ENCODE measurements around the gene GLIPR2.

The GLIPR2 gene

DNA sequence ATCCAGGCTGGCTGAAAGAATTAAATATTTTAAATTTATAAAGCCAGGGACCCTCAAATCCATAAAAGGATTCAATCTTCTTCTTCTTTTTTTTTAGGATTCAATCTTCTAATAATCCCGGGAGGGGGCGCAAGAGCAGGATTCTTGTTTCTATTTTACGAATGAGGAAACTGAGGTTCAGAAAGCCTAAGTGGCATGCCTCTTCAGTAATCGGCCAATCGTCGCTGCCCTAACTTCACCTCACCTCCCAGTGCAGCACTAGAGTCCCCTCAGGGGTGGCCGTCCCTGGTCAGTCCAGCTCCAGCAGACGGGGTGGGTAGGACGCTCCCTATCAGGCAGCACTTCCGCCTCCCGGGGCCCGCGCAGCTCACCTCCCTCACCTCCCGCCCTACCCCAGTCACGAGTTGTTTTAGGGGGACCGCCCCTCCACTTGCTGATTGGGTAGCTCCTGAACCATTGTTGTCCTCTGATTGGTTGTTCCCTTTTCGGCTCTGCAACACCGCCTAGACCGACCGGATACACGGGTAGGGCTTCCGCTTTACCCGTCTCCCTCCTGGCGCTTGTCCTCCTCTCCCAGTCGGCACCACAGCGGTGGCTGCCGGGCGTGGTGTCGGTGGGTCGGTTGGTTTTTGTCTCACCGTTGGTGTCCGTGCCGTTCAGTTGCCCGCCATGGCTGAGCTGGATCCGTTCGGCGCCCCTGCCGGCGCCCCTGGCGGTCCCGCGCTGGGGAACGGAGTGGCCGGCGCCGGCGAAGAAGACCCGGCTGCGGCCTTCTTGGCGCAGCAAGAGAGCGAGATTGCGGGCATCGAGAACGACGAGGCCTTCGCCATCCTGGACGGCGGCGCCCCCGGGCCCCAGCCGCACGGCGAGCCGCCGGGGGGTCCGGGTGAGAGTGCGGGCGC is 54.1 kb downstream of the GLIPR2 start, which contains the start of gene CLTA (continued):
- TF ChIP-seq ZBTB26 (tag by site-specific recombination; optimal IDR thresholded peaks at IDR 0.05) (peak; percentile 44), OSR2 (tag by site-specific recombination; IDR thresholded peaks at IDR 0.05) (no peak), ZNF629 (tag by site-specific recombination; IDR thresholded peaks at IDR 0.05) (peak; percentile 30; the same call in 1 of the 2 replicates), ZNF146 (tag by site-specific recombination; IDR thresholded peaks at IDR 0.05) (no peak), ZNF48 (tag by site-specific recombination; IDR thresholded peaks at IDR 0.05) (no peak), ZNF473 (tag by site-specific recombination; IDR thresholded peaks at IDR 0.05) (no peak), AEBP2 (tag by site-specific recombination; IDR thresholded peaks at IDR 0.05; ENCODE audit: borderline replicate concordance) (no peak), ZFP41 (tag by site-specific recombination; IDR thresholded peaks at IDR 0.05; ENCODE audit: borderline replicate concordance) (no peak), ZNF23 (tag by site-specific recombination; IDR thresholded peaks at IDR 0.05; ENCODE audit: borderline replicate concordance) (no peak), SP3 (tag by site-specific recombination; IDR thresholded peaks at IDR 0.05) (peak; percentile 77), ZBTB17 (tag by site-specific recombination; IDR thresholded peaks at IDR 0.05) (peak; percentile 73), ZNF561 (tag by site-specific recombination; IDR thresholded peaks at IDR 0.05; ENCODE audit: borderline replicate concordance) (0 out of 2 replicates have a peak, but pooled peaks have one; percentile 22), ZNF660 (tag by site-specific recombination; IDR thresholded peaks at IDR 0.05) (peak; percentile 14; the same call in 1 of the 2 replicates), ZNF529 (tag by site-specific recombination; IDR thresholded peaks at IDR 0.05; ENCODE audit: insufficient replicate concordance) (no peak), ZNF24 (tag by site-specific recombination; IDR thresholded peaks at IDR 0.05) (no peak), ZNF654 (tag by site-specific recombination; IDR thresholded peaks at IDR 0.05; ENCODE audit: low read depth) (peak; percentile 12; the same call in 1 of the 2 replicates), ZNF10 (tag by site-specific recombination; IDR thresholded peaks at IDR 0.05) (peak; percentile 49; the same call in 1 of the 2 replicates), ZNF354C (tag by site-specific recombination; IDR thresholded peaks at IDR 0.05; ENCODE audit: borderline replicate concordance, low read depth) (no peak), ZFP37 (tag by site-specific recombination; IDR thresholded peaks at IDR 0.05) (no peak; the same call in 1 of the 2 replicates), ZNF324 (tag by site-specific recombination; IDR thresholded peaks at IDR 0.05) (0 out of 2 replicates have a peak, but pooled peaks have one; percentile 37), ZNF2 (tag by site-specific recombination; IDR thresholded peaks at IDR 0.05) (no peak), ZNF132 (tag by site-specific recombination; IDR thresholded peaks at IDR 0.05; ENCODE audit: borderline replicate concordance) (no peak), ZNF514 (tag by site-specific recombination; IDR thresholded peaks at IDR 0.05) (no peak), SCRT2 (tag by site-specific recombination; IDR thresholded peaks at IDR 0.05) (no peak), ZNF530 (tag by site-specific recombination; IDR thresholded peaks at IDR 0.05; ENCODE audit: low read depth) (no peak), ZNF501 (tag by site-specific recombination; IDR thresholded peaks at IDR 0.05) (peak; percentile 87)
- TF ChIP-seq, protein P1, sequence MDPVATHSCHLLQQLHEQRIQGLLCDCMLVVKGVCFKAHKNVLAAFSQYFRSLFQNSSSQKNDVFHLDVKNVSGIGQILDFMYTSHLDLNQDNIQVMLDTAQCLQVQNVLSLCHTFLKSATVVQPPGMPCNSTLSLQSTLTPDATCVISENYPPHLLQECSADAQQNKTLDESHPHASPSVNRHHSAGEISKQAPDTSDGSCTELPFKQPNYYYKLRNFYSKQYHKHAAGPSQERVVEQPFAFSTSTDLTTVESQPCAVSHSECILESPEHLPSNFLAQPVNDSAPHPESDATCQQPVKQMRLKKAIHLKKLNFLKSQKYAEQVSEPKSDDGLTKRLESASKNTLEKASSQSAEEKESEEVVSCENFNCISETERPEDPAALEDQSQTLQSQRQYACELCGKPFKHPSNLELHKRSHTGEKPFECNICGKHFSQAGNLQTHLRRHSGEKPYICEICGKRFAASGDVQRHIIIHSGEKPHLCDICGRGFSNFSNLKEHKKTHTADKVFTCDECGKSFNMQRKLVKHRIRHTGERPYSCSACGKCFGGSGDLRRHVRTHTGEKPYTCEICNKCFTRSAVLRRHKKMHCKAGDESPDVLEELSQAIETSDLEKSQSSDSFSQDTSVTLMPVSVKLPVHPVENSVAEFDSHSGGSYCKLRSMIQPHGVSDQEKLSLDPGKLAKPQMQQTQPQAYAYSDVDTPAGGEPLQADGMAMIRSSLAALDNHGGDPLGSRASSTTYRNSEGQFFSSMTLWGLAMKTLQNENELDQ (tag by site-specific recombination; IDR thresholded peaks at IDR 0.05; ENCODE audit: low read depth) = no peak
- TF ChIP-seq, protein P2, sequence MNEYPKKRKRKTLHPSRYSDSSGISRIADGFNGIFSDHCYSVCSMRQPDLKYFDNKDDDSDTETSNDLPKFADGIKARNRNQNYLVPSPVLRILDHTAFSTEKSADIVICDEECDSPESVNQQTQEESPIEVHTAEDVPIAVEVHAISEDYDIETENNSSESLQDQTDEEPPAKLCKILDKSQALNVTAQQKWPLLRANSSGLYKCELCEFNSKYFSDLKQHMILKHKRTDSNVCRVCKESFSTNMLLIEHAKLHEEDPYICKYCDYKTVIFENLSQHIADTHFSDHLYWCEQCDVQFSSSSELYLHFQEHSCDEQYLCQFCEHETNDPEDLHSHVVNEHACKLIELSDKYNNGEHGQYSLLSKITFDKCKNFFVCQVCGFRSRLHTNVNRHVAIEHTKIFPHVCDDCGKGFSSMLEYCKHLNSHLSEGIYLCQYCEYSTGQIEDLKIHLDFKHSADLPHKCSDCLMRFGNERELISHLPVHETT (tag by site-specific recombination; IDR thresholded peaks at IDR 0.05) = no peak
- TF ChIP-seq, protein P3, sequence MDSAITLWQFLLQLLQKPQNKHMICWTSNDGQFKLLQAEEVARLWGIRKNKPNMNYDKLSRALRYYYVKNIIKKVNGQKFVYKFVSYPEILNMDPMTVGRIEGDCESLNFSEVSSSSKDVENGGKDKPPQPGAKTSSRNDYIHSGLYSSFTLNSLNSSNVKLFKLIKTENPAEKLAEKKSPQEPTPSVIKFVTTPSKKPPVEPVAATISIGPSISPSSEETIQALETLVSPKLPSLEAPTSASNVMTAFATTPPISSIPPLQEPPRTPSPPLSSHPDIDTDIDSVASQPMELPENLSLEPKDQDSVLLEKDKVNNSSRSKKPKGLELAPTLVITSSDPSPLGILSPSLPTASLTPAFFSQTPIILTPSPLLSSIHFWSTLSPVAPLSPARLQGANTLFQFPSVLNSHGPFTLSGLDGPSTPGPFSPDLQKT (IDR thresholded peaks at IDR 0.05; ENCODE audit: borderline replicate concordance, low read depth, low read length) = peak; percentile 55; the same call in 1 of the 2 replicates
- TF ChIP-seq, protein P4, sequence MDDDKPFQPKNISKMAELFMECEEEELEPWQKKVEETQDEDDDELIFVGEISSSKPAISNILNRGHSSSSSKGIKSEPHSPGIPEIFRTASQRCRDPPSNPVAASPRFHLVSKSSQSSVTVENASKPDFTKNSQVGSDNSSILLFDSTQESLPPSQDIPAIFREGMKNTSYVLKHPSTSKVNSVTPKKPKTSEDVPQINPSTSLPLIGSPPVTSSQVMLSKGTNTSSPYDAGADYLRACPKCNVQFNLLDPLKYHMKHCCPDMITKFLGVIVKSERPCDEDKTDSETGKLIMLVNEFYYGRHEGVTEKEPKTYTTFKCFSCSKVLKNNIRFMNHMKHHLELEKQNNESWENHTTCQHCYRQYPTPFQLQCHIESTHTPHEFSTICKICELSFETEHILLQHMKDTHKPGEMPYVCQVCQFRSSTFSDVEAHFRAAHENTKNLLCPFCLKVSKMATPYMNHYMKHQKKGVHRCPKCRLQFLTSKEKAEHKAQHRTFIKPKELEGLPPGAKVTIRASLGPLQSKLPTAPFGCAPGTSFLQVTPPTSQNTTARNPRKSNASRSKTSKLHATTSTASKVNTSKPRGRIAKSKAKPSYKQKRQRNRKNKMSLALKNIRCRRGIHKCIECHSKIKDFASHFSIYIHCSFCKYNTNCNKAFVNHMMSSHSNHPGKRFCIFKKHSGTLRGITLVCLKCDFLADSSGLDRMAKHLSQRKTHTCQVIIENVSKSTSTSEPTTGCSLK (tag by site-specific recombination; IDR thresholded peaks at IDR 0.05) = no peak

Data from HEK293 (cell line).